Measurements from ENCODE around the gene FGFR1OP2.

The FGFR1OP2 gene

GRCh38 chr12:27000961-27001360, 62.7 kb downstream of the FGFR1OP2 start:
- intact Hi-C loops (cut with DNase I) = no loop called here

GRCh38 chr12:27001663-27002062, 63.4 kb downstream of the FGFR1OP2 start:
- intact Hi-C loops (cut with DNase I) = no loop called here
- DNase-seq = no peak

More at GRCh38 chr12:27000961-27001360, 62.7 kb downstream of the FGFR1OP2 start:
- DNase-seq = no peak

GRCh38 chr12:27002141-27002540, 63.9 kb downstream of the FGFR1OP2 start:
- no peak for DNase-seq
- intact Hi-C loops (cut with DNase I) = no loop called here

DNA sequence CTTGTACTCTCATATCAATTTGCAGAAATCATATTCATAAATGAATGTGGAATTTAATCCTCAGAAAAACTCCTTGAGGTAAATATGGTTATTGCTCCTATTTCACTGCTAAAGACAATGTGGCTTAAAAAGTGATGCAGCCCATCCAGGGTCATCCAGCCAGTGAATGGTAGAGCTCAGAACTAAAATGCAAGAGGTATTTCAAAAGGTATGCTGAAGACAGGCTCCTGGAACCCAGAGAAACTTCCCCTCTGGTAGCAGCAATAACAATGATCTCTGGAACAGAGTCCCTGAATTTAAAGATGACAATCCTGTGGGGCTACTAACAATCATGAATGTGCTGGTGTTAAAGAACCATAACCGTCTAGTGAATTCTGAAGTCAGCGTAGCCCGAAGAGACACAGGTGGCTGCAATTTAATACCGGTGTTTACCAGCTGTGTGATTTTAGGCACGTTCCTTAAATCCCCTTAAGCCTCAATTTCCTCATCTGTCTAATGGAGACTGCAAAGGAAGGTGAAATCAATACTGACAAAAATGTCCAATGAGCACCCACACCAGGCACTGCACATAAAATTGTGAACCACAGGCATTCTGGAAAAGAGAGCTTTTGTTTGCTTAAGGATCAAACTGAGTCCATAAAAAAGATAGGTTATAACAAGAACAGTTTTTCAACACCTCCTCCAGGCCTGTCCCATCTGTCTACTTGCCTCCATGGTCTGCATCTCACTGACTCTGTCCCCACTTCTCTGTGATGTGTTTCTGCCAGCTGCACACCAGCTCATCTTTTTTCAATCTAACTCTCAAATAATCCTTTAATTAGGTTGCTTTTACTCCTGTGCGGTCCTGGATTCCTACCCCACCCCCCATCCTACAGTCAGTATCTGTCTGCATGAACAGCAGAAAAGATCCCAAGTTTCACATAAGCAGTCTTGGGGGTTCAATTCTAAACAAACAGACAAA, 65.4 kb downstream of the FGFR1OP2 start:
- peak in 1 of 10 donors; percentile 32 for DNase-seq
- intact Hi-C loops (cut with DNase I) = no loop called here

- intact Hi-C loops (cut with DNase I) = no loop called here
- DNase-seq = no peak
These were observed 67.2 kb downstream of the FGFR1OP2 start for GRCh38 chr12:27005495-27005894.

DNA sequence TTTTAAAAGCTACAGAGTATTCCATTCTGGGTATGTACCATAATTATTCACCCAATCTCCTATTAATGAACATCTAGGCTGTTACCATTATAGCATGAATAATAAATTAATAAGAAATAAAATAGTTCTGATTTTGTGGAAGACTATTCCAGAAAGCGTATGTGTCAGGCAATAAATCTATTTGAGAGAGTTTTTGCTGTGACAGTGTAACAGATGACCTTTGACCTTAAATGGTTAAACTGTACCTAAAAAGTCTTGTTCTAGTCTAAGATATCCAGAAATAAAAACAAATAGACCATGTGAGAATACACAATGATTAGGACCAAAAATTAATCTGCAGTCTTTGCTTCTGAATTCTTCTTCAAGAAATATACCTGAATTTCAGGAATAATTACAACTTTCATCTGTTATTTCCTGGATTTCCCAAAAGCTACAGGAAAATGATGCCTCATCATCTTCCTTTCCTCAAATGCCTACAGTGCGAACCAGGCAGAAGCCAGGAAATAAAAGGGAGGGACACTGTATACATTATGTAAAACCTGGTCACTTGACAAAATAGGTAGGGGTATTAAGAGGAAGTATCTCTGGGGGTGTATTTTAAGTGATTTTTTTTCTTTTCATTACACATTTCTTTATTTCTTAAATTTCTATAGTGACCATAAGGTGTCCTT, 68.7 kb downstream of the FGFR1OP2 start:
- intact Hi-C loops (cut with DNase I) = no loop called here
- no peak for DNase-seq

GRCh38 chr12:27008081-27008480, 69.8 kb downstream of the FGFR1OP2 start:
- intact Hi-C loops (cut with DNase I) = no loop called here
- no peak for DNase-seq

DNA sequence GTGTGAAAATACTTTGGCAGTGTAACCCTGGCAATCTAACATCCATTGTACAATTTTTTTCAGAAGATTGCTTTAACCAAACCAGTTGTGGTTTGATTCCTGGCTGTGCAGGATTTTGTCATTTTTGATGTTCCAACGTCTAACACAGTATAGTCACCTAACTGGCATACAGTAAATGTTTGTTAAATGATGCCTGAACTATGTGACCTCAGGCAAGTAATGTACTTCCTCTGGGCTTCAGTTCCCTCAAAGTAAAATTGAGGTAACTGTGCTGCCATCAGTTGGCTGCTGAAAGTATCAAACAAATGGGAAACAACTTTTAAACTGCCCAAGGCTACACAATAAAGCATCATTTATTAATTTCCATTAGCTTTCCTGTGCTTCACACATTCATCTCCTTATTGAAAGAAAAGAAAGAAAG, 71.6 kb downstream of the FGFR1OP2 start:
- no peak for DNase-seq
- intact Hi-C loops (cut with DNase I) = no loop called here

DNA sequence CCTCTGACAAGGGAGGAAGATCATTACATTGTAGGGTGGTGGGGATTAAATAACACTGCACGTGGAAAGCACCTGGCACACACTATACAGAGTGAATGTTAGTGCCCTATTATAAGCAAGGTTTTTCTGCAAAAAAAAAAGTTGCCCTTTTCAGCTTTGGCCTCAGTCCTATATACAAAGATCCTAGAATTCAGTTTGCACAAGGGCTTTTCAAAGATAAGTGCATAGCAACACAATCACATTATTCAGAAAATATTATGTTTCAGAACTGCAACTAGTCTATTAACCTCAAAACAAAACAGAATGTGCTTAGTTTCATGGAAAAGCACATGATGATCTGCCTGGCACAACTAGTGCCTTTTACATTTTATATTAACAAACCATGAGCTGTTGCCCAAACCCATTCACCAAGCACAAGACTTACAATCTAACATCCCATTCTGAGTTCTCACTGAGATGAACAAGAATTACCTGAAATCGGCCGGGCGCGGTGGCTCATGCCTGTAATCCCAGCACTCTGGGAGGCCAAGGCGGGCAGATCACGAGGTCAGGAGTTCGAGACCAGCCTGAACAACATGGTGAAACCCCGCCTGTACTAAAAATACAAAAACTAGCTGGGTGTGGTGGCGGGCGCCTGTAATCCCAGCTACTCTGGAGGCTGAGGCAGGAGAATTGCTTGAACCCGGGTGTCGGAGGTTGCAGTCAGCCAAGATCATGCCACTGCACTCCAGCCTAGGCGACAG, 74.1 kb downstream of the FGFR1OP2 start:
- intact Hi-C loops (cut with DNase I) = no loop called here
- peak in 2 of 10 donors; percentile 58 to 67 for DNase-seq

- no peak for DNase-seq
- intact Hi-C loops (cut with DNase I) = no loop called here
These were observed 74.6 kb downstream of the FGFR1OP2 start for GRCh38 chr12:27012982-27013255.

GRCh38 chr12:27013611-27014084, 75.4 kb downstream of the FGFR1OP2 start:
- DNase-seq = peak in 1 of 10 donors; percentile 85
- intact Hi-C loops (cut with DNase I) = loop anchor here (1.0 to 2.0 kb wide), 2 partner anchors 75 to 160 kb away; partner anchors contain the start of gene FGFR1OP2

GRCh38 chr12:27014085-27014858, 76.0 kb downstream of the FGFR1OP2 start, which contains the start of gene TM7SF3:
TSS of gene TM7SF3 (minus strand) at chr12:27014384. CDS start at chr12:27014168, 216 bp downstream.
- peak; percentile 77 to 98 (median 90) for DNase-seq
- intact Hi-C loops (cut with DNase I) = loop anchor here (1.0 to 2.0 kb wide), 2 partner anchors 75 to 161 kb away; partner anchors contain the start of gene FGFR1OP2

DNA sequence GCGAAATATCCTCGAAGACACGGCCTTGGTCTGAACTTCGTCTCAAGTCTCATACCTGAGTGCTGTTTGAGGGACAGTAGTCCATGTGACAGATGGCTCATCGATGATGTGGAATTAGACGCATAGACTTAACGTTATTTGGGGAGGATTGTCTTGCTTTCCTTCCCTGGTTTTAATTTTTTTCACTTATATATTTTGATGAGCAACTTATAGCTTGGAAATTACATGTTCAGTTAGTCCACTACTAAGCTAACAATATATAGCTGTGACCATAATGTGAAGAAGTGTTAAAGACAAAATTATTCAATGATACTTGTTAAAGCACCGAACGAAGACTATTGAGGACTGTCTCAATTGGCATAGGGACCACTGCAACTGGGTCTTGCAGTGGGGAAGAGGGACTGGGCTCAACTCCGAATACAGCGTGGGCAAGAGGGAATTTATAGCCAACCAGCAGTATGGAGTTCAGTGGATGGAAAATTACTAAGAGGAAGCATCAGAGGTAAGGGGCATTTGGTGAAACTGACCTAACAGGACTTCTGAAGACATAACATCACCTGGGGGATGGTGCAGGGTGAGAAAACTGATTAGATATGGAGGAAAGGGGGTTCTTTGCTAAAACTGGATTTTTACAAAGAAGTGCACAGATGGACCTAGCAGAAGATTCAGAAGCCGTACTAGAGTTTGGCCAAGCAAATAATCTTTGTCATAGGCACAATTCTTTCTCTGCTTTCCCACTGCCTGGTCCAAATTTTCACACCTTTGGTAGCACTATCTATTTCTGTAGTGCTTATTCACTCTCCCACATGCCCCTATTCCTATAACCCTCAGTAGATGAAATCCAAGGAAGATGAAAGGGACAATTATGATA, 76.8 kb downstream of the FGFR1OP2 start:
- intact Hi-C loops (cut with DNase I) = loop anchor here (1.0 to 2.0 kb wide), 2 partner anchors 76 to 162 kb away; partner anchors contain the start of gene FGFR1OP2

DNA sequence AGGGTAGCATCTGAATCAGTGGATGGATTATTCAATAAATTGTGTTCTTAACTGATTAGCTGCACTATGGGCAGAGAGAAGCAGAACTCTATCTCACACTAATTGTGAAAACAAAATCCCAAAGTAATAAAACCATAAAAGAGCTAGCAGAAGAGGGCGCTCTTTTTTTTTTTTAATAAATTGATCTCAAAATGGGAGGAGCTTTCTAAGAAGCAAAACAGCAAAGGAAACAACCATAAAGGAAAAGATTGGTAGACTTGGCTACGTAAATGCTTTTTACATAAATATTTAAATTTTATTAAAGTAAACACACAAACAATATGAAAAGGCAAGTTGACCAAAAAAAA, 77.4 kb downstream of the FGFR1OP2 start:
- no peak for DNase-seq
- intact Hi-C loops (cut with DNase I) = loop anchor here (2.0 kb wide), 1 partner anchor 77 kb away; the partner anchor contains the start of gene FGFR1OP2

More for the DNA sequence above, 76.8 kb downstream of the FGFR1OP2 start:
- no peak for DNase-seq
